ENCODE measurements around the gene SPATA31C1.

SPATA31C1 gene

GRCh38 chr9:87871425-87872078, 46.2 kb upstream of the SPATA31C1 start:
- Histone ChIP-seq H3K79me2 (ENCODE audit: low read length) (no peaks in the 10 kb centered on the region), H3K9me3 (replicated peaks; ENCODE audit: insufficient read depth, low read length) (no peaks in the 10 kb centered on the region), H3K27ac (ENCODE audit: low read length) (no peak overlapping the region), H3K9ac (ENCODE audit: low read length) (no peak overlapping the region), H3K4me2 (ENCODE audit: low read depth, low read length) (no peak overlapping the region), H3K4me1 (ENCODE audit: low read length) (no peaks in the 10 kb centered on the region), H3K9me2 (replicated peaks; ENCODE audit: insufficient read depth, low read length) (no peaks in the 10 kb centered on the region), H3F3A (ENCODE audit: insufficient read depth, low read length) (no peaks in the 10 kb centered on the region), H4K20me1 (ENCODE audit: insufficient read depth, low read length) (no peaks in the 10 kb centered on the region), H3K4me3 (ENCODE audit: low read length) (no peak overlapping the region), H2AFZ (ENCODE audit: low read length) (no peak overlapping the region), H3K36me3 (replicated peaks; ENCODE audit: insufficient read depth, low read length) (no peaks in the 10 kb centered on the region), H3K27me3 (replicated peaks; ENCODE audit: insufficient read depth, low read length) (no peaks in the 10 kb centered on the region)
- DNase-seq: no peak
- TF ChIP-seq EZH2 (optimal IDR thresholded peaks at IDR 0.05; ENCODE audit: low read depth, low read length) (no peak), EZH2phosphoT487 (IDR thresholded peaks at IDR 0.05; ENCODE audit: low read length) (no peak)
- TF ChIP-seq, protein P1, sequence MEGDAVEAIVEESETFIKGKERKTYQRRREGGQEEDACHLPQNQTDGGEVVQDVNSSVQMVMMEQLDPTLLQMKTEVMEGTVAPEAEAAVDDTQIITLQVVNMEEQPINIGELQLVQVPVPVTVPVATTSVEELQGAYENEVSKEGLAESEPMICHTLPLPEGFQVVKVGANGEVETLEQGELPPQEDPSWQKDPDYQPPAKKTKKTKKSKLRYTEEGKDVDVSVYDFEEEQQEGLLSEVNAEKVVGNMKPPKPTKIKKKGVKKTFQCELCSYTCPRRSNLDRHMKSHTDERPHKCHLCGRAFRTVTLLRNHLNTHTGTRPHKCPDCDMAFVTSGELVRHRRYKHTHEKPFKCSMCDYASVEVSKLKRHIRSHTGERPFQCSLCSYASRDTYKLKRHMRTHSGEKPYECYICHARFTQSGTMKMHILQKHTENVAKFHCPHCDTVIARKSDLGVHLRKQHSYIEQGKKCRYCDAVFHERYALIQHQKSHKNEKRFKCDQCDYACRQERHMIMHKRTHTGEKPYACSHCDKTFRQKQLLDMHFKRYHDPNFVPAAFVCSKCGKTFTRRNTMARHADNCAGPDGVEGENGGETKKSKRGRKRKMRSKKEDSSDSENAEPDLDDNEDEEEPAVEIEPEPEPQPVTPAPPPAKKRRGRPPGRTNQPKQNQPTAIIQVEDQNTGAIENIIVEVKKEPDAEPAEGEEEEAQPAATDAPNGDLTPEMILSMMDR (IDR thresholded peaks at IDR 0.05; ENCODE audit: low read length): no peak

DNA sequence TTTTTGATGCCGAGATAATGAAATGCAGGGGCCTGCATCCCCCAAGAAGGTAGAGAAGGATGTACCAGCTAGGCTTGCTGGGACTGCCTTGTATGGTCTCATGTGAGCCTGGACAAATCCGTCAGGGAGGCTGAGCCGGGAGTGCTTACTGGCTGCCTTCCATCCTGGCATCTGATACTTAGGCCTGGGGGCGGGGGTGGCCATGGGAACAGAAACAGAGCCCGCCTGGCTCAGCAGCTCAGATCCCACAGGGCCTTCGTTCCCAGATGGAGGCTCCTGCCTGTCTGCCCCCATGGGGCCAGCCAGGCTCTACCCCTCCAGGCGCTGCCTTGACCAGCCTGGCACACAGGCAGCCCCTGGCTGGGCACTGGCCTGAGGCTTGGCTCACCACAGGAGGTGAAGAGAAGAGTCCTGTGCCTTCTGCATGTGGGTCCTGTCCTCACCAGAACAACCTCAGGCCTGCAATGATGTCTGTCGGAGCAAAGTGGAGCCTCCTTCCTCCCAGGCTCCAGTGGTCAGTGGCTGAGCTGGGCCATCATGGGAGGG, 45.6 kb upstream of the SPATA31C1 start:
- Histone ChIP-seq H3K9me3 (replicated peaks; ENCODE audit: insufficient read depth, low read length) (no peaks in the 10 kb centered on the region), H3K27me3 (replicated peaks; ENCODE audit: insufficient read depth, low read length) (no peaks in the 10 kb centered on the region), H3K4me2 (ENCODE audit: low read depth, low read length) (no peak overlapping the region), H3K36me3 (replicated peaks; ENCODE audit: insufficient read depth, low read length) (no peaks in the 10 kb centered on the region), H3K9ac (ENCODE audit: low read length) (no peak overlapping the region), H3K9me2 (replicated peaks; ENCODE audit: insufficient read depth, low read length) (no peaks in the 10 kb centered on the region), H3F3A (ENCODE audit: insufficient read depth, low read length) (no peaks in the 10 kb centered on the region), H3K4me3 (ENCODE audit: low read length) (no peak overlapping the region), H3K4me1 (ENCODE audit: low read length) (no peaks in the 10 kb centered on the region), H3K27ac (ENCODE audit: low read length) (no peak overlapping the region), H4K20me1 (ENCODE audit: insufficient read depth, low read length) (no peaks in the 10 kb centered on the region), H2AFZ (ENCODE audit: low read length) (no peak overlapping the region), H3K79me2 (ENCODE audit: low read length) (no peaks in the 10 kb centered on the region)
- no peak for TF ChIP-seq EZH2phosphoT487 (IDR thresholded peaks at IDR 0.05; ENCODE audit: low read length)
- DNase-seq: no peak

- Histone ChIP-seq H3K4me2 (ENCODE audit: low read depth, low read length) (no peak overlapping the region), H3K27ac (ENCODE audit: low read length) (no peak overlapping the region), H3K9ac (ENCODE audit: low read length) (no peak overlapping the region), H3K79me2 (ENCODE audit: low read length) (no peaks in the 10 kb centered on the region), H3F3A (ENCODE audit: insufficient read depth, low read length) (no peaks in the 10 kb centered on the region), H3K4me3 (ENCODE audit: low read length) (no peak overlapping the region), H4K20me1 (ENCODE audit: insufficient read depth, low read length) (no peaks in the 10 kb centered on the region), H3K4me1 (ENCODE audit: low read length) (no peaks in the 10 kb centered on the region), H3K9me2 (replicated peaks; ENCODE audit: insufficient read depth, low read length) (no peaks in the 10 kb centered on the region), H3K27me3 (replicated peaks; ENCODE audit: insufficient read depth, low read length) (no peaks in the 10 kb centered on the region), H2AFZ (ENCODE audit: low read length) (no peak overlapping the region), H3K9me3 (replicated peaks; ENCODE audit: insufficient read depth, low read length) (no peaks in the 10 kb centered on the region), H3K36me3 (replicated peaks; ENCODE audit: insufficient read depth, low read length) (no peaks in the 10 kb centered on the region)
- TF ChIP-seq EZH2 (optimal IDR thresholded peaks at IDR 0.05; ENCODE audit: low read depth, low read length): no peak
- TF ChIP-seq, protein P1 (IDR thresholded peaks at IDR 0.05; ENCODE audit: low read length): no peak
- TF ChIP-seq EZH2phosphoT487 (IDR thresholded peaks at IDR 0.05; ENCODE audit: low read length): no peak
- no peak for DNase-seq
These were observed 44.0 kb upstream of the SPATA31C1 start for GRCh38 chr9:87873607-87874303.

GRCh38 chr9:87874304-87874623, 43.5 kb upstream of the SPATA31C1 start:
- Histone ChIP-seq H3K9me3 (replicated peaks; ENCODE audit: insufficient read depth, low read length) (no peaks in the 10 kb centered on the region), H3F3A (ENCODE audit: insufficient read depth, low read length) (no peaks in the 10 kb centered on the region), H4K20me1 (ENCODE audit: insufficient read depth, low read length) (no peaks in the 10 kb centered on the region), H3K9me2 (replicated peaks; ENCODE audit: insufficient read depth, low read length) (no peaks in the 10 kb centered on the region), H3K79me2 (ENCODE audit: low read length) (no peaks in the 10 kb centered on the region), H3K4me2 (ENCODE audit: low read depth, low read length) (no peak overlapping the region), H3K36me3 (replicated peaks; ENCODE audit: insufficient read depth, low read length) (no peaks in the 10 kb centered on the region), H3K27ac (ENCODE audit: low read length) (no peak overlapping the region), H3K4me1 (ENCODE audit: low read length) (no peaks in the 10 kb centered on the region), H3K9ac (ENCODE audit: low read length) (no peak overlapping the region), H2AFZ (ENCODE audit: low read length) (no peak overlapping the region), H3K27me3 (replicated peaks; ENCODE audit: insufficient read depth, low read length) (no peaks in the 10 kb centered on the region), H3K4me3 (ENCODE audit: low read length) (no peak overlapping the region)
- no peak for DNase-seq
- TF ChIP-seq EZH2phosphoT487 (IDR thresholded peaks at IDR 0.05; ENCODE audit: low read length): no peak
- no peak for TF ChIP-seq EZH2 (optimal IDR thresholded peaks at IDR 0.05; ENCODE audit: low read depth, low read length)
- TF ChIP-seq, protein P1 (IDR thresholded peaks at IDR 0.05; ENCODE audit: low read length): no peak

Data from MM.1S (cell line).